Spleen (tissue), 11 donors: ENCODE measurements around the gene PDE4D. TPM values are rescaled to one million over a fixed set of nuclear protein-coding genes. Genes with fewer than 3 reads are reported as not detected.

Experiments used
- DNase-seq: peaks from one replicate; pipeline ENCODE4 v3.0.0-alpha.2; 2020
- H3K27ac ChIP-seq, 8 donors: fragments of 200-600 bp; sonication (generic) in 7 of 8; 1 replicate in 4 of 8; 2 replicates in 4 of 8; pipeline versions ENCODE4 v1.5.0 to v1.8.0; 2016 to 2021; ENCODE audit warnings: inconsistent platforms in 4 of 8, mild to moderate bottlenecking in 4 of 8, moderate library complexity in 1 of 8
- H3K27me3 ChIP-seq, 7 donors: fragments of 200-600 bp; sonication (generic) in 6 of 7; replicated peaks in 1 of 7; 1 replicate in 4 of 7; 2 replicates in 3 of 7; pipeline versions ENCODE4 v1.5.0 to v1.8.0; 2016 to 2021; ENCODE audit warnings: inconsistent platforms in 3 of 7, mild to moderate bottlenecking in 1 of 7
- H3K36me3 ChIP-seq, 6 donors: fragments of 200-600 bp; sonication (generic) in 5 of 6; 1 replicate in 4 of 6; 2 replicates in 2 of 6; pipeline versions ENCODE4 v1.5.0 to v1.8.0; 2016 to 2021; ENCODE audit warnings: inconsistent platforms in 2 of 6
- H3K4me1 ChIP-seq, 6 donors: fragments of 200-600 bp; sonication (generic) in 5 of 6; 1 replicate in 3 of 6; 2 replicates in 3 of 6; pipeline versions ENCODE4 v1.5.0 to v1.8.0; 2016 to 2021; ENCODE audit warnings: inconsistent platforms in 3 of 6
- H3K4me3 ChIP-seq, 8 donors: fragments of 200-600 bp; sonication (generic) in 7 of 8; 1 replicate in 4 of 8; 2 replicates in 4 of 8; pipeline versions ENCODE4 v1.5.0 to v1.8.0; 2016 to 2021; ENCODE audit warnings: inconsistent platforms in 4 of 8, mild to moderate bottlenecking in 4 of 8, moderate library complexity in 2 of 8
- H3K9me3 ChIP-seq, 8 donors: fragments of 200-600 bp; sonication (generic) in 7 of 8; 1 replicate in 4 of 8; 2 replicates in 4 of 8; pipeline versions ENCODE4 v1.5.0 to v1.8.0; 2016 to 2021; ENCODE audit warnings: inconsistent platforms in 4 of 8
- CTCF ChIP-seq, 11 experiments: fragments of 200-600 bp in 7 of 11; fragments of 450-650 bp in 4 of 11; sonication (generic) in 4 of 11; IDR thresholded peaks in 8 of 11; conservative IDR thresholded peaks in 3 of 11; 1 replicate in 7 of 11; 2 replicates in 4 of 11; pipeline versions ENCODE4 v1.4.0 to v1.8.0; 2016 to 2021; ENCODE audit warnings: antibody characterized with exemption in 11 of 11, inconsistent platforms in 4 of 11, mild to moderate bottlenecking in 1 of 11
- POLR2A ChIP-seq, 3 donors: fragments of 450-650 bp; IDR thresholded peaks; one replicate each; pipeline ENCODE4 v1.5.1; 2017; ENCODE audit warnings: antibody characterized with exemption in 3 of 3, mild to moderate bottlenecking in 1 of 3
- POLR2AphosphoS5 ChIP-seq, 3 donors: sonication (generic); formaldehyde crosslinking; IDR thresholded peaks; one replicate each; pipeline ENCODE4 v1.5.1; 2017; ENCODE audit warnings: antibody characterized with exemption in 3 of 3
- WGBS, 5 donors: extraction: QIAGEN DNeasy Blood & Tissue Kit in 3 of 5; methylation state at CpG; one replicate each; pipeline versions ENCODE4 v1.1.5 to v1.1.7; 2013 to 2018; 5-methylcytosine and 5-hydroxymethylcytosine counted together
- intact Hi-C: fragments of 100-400 bp; cut with DNase I; formaldehyde crosslinking; loops from one replicate; pipeline ENCODE4 v1.15.0; 2023; ENCODE audit warnings: low total_unique reads
- polyA plus RNA-seq, 3 donors: library from polyadenylated mRNA; stranded (reverse); fragments of 200-250 nt; gene quantifications; one replicate each; pipeline ENCODE4 v1.2.1, GENCODE V29; 2013
- total RNA-seq, 7 donors: library from RNA; depleted of rRNA in 3 of 7; stranded (reverse); fragments of >200 nt in 3 of 7; fragmentation: NEBNext Ultra II Directional in 4 of 7; extraction: Animal tissue kit (Norgen Biotek cat#: 25700) in 4 of 7; gene quantifications; one replicate each; pipeline versions ENCODE4 v1.1.0 to v1.2.1, GENCODE V29; 2016 to 2021
- donor health status: healthy with polysubstance abuse.
- donor health status: DM: no; HTN: no; CAD: no; lungs with moderate emphysema.
- donor health status: DM: no; HTN: no; CAD: no.
- donor health status: Bipolar disorder and iron deficiency.
- donor health status: healthy.
- donor health status: DM: no; HTN: no; CAD: no.
- donor health status: DM: yes; HTN: yes; CAD: no.

The PDE4D gene
- total and polyA plus RNA-seq, 10 donors: 0.88 to 51.8 (median 18.2) TPM

- no peak overlapping the region for H3K4me3 ChIP-seq
- no peak overlapping the region for H3K27ac ChIP-seq
- WGBS, 5 donors: 83 to 90% (median 85%) methylated on average over 7 of the region's 7 CpGs
- intact Hi-C loops: no loop called here
- H3K36me3 ChIP-seq: no peaks in the 10 kb centered on the region
- no peak for DNase-seq
- TF ChIP-seq POLR2A (IDR thresholded peaks at IDR 0.05): no peak
- no peak for TF ChIP-seq POLR2AphosphoS5 (IDR thresholded peaks at IDR 0.05)
- no peak for TF ChIP-seq CTCF (IDR thresholded peaks at IDR 0.05 in 8 of 11, conservative IDR thresholded peaks at IDR 0.05 in 3 of 11)
- no peaks in the 10 kb centered on the region for H3K9me3 ChIP-seq
- no peaks in the 10 kb centered on the region for H3K27me3 ChIP-seq
- peaks cover 0 to 4% (median 0%) of the 10 kb centered on the region in 6 donors for H3K4me1 ChIP-seq
Observed at GRCh38 chr5:59746241-59746765, 147.2 kb downstream of the PDE4D start.

DNA sequence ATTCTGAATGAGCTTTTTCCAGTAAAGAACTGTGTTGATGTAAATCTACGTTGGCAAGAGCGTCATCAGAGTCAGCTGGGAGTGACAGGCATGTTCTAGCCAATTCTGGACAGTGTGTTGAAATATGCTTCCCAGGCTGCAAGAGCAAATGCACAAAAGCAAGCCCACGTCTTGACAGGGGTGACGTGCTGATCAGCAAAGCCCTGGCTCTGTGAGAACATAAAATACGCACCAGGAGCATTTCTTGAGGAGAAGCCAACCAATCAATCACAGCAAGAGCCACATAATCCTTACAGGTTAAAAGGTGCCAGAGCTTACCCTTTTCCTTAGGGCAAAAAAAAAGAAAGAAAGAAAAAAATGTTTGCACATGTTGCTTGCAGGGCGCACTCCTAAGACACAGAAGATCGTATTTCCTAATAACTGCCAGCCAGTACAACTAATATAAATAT lies 148.1 kb downstream of the PDE4D start:
- no peak overlapping the region for H3K4me3 ChIP-seq
- H3K27ac ChIP-seq: peak overlapping the region in 1 of 8 donors; percentile 1
- H3K9me3 ChIP-seq: no peaks in the 10 kb centered on the region
- 68 to 84% (median 74%) methylated on average over 7 of the region's 7 CpGs for WGBS, 5 donors
- intact Hi-C loops: no loop called here
- no peaks in the 10 kb centered on the region for H3K36me3 ChIP-seq
- no peak for DNase-seq
- H3K27me3 ChIP-seq: no peaks in the 10 kb centered on the region
- no peaks in the 10 kb centered on the region for H3K4me1 ChIP-seq
- TF ChIP-seq POLR2A (IDR thresholded peaks at IDR 0.05) (no peak), POLR2AphosphoS5 (IDR thresholded peaks at IDR 0.05) (peak in 1 of 3 donors; percentile 20), CTCF (IDR thresholded peaks at IDR 0.05 in 8 of 11, conservative IDR thresholded peaks at IDR 0.05 in 3 of 11) (no peak)

GRCh38 chr5:59744531-59744992 lies 149.0 kb downstream of the PDE4D start:
- Histone ChIP-seq H3K4me3 (no peak overlapping the region), H3K9me3 (no peaks in the 10 kb centered on the region), H3K27me3 (no peaks in the 10 kb centered on the region), H3K4me1 (no peaks in the 10 kb centered on the region), H3K36me3 (no peaks in the 10 kb centered on the region), H3K27ac (peak overlapping the region in 1 of 8 donors; percentile 14)
- no peak for TF ChIP-seq POLR2A (IDR thresholded peaks at IDR 0.05)
- intact Hi-C loops: no loop called here
- DNase-seq: no peak

- no peaks in the 10 kb centered on the region for H3K36me3 ChIP-seq
- no peak overlapping the region for H3K4me3 ChIP-seq
- H3K9me3 ChIP-seq: no peaks in the 10 kb centered on the region
- no peak for DNase-seq
- WGBS, 5 donors: 82 to 98% (median 89%) methylated on average over 3 of the region's 3 CpGs
- intact Hi-C loops: no loop called here
- no peak for TF ChIP-seq CTCF (IDR thresholded peaks at IDR 0.05 in 8 of 11, conservative IDR thresholded peaks at IDR 0.05 in 3 of 11)
- TF ChIP-seq POLR2A (IDR thresholded peaks at IDR 0.05): no peak
- no peaks in the 10 kb centered on the region for H3K4me1 ChIP-seq
- no peak overlapping the region for H3K27ac ChIP-seq
- no peaks in the 10 kb centered on the region for H3K27me3 ChIP-seq
Observed at GRCh38 chr5:59741599-59741998, 151.9 kb downstream of the PDE4D start.

DNA sequence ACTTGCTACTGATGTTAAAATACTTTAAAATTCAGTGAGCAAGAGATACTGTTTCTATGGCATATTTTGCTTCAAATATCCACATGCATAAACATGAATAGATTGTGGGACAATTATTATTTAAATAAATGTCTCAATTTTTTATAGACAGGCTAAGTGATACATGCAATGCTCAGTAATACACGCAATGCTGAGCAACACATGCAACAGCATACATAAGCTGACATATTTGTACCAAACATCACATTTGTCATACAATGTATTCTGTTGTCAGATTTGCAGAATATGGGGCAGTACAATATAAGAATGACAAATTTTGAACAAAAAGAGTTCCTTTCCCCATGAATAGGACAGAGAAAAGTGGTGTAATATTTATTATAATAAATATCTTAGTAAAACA lies 155.5 kb downstream of the PDE4D start:
- Histone ChIP-seq H3K36me3 (no peaks in the 10 kb centered on the region), H3K9me3 (no peaks in the 10 kb centered on the region), H3K4me1 (no peaks in the 10 kb centered on the region), H3K27ac (no peak overlapping the region), H3K4me3 (no peak overlapping the region), H3K27me3 (no peaks in the 10 kb centered on the region)
- 94 to 100% (median 97%) methylated on average over 1 of the region's 1 CpG for WGBS, 5 donors
- no peak for TF ChIP-seq CTCF (IDR thresholded peaks at IDR 0.05 in 8 of 11, conservative IDR thresholded peaks at IDR 0.05 in 3 of 11)
- no peak for TF ChIP-seq POLR2A (IDR thresholded peaks at IDR 0.05)
- TF ChIP-seq POLR2AphosphoS5 (IDR thresholded peaks at IDR 0.05): no peak
- intact Hi-C loops: no loop called here
- DNase-seq: no peak
